ENCODE measurements around the gene DCP1A.

- TF ChIP-seq EZH2 (IDR thresholded peaks at IDR 0.05; ENCODE audit: borderline replicate concordance, low read length), result no peak
- TF ChIP-seq CTCF (conservative IDR thresholded peaks at IDR 0.05 in 1 of 2, IDR thresholded peaks at IDR 0.05 in 1 of 2; ENCODE audit: extremely low read depth in 1 of 2, insufficient read depth in 1 of 2, low read depth in 1 of 2, low read length in 2 of 2), result peak; percentile 93 to 94
Measured at GRCh38 chr3:53375019-53375418, 27.7 kb upstream of the DCP1A start.

All from mammary epithelial cell (primary cell).